ENCODE measurements around the gene CHD3. TPM values are rescaled to one million over a fixed set of nuclear protein-coding genes. Genes with fewer than 3 reads are reported as not detected.

CHD3 gene
- total RNA-seq, 6 experiments from 2014 or later = 3.2 to 7.2 (median 5.1) TPM

DNA sequence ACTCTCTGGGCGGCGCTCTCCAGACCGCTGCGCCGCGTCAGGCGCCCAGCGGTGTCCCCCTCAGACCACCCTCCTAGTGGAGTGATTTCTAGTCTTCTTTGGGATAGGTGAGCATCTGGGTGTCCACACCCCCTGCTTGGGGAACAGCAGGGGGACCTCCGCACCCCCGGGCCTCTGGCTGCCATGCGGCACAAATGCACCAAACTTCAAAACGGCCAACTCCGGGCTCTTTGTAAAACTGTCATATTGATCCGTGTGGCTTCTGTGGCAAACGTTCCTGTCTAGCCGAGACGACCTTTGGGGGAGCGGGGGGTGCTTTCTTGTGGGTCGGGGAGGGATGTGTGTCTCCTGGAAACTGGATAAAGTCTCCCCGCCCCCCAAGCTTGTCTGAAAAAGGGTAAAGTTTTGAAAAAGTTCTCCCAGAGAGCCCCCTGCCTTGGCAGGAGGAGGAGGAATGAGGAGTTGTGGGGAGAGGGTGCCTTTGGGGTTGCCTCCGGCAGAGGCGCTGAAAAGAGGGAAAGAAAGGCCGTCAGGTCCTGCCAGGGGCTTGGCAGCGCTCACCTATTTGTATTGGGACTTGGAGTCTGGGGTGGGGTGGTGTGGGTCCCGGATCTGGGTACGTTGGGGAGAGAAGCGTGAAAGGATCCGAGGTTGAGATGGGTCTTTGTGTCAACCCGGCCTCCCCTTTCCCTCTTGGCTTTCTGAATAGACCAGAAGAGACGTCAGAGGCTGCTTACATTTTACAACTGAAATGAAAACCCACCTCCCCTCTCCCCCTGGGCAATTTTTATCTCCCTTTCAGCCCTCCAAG, 2.2 kb upstream of the CHD3 start:
- Histone ChIP-seq H3K9me3 (no peaks in the 10 kb centered on the region), H3K27ac (peak overlapping the region; percentile 82 to 88 (median 82)), H3K36me3 (no peaks in the 10 kb centered on the region), H3K4me3 (peak overlapping the region; percentile 56 to 63 (median 59)), H3K4me1 (peaks cover 3 to 43% (median 22%) of the 10 kb centered on the region in 4 donors), H3K27me3 (no peaks in the 10 kb centered on the region)
- no peak for DNase-seq
- no peak for ATAC-seq
- WGBS (ENCODE audit: insufficient coverage, low coverage, low lambda C conversion rate, missing lambda C conversion rate) = 3% methylated on average over 13 of the region's 30 CpGs
- TF ChIP-seq, protein P1, sequence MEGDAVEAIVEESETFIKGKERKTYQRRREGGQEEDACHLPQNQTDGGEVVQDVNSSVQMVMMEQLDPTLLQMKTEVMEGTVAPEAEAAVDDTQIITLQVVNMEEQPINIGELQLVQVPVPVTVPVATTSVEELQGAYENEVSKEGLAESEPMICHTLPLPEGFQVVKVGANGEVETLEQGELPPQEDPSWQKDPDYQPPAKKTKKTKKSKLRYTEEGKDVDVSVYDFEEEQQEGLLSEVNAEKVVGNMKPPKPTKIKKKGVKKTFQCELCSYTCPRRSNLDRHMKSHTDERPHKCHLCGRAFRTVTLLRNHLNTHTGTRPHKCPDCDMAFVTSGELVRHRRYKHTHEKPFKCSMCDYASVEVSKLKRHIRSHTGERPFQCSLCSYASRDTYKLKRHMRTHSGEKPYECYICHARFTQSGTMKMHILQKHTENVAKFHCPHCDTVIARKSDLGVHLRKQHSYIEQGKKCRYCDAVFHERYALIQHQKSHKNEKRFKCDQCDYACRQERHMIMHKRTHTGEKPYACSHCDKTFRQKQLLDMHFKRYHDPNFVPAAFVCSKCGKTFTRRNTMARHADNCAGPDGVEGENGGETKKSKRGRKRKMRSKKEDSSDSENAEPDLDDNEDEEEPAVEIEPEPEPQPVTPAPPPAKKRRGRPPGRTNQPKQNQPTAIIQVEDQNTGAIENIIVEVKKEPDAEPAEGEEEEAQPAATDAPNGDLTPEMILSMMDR (IDR thresholded peaks at IDR 0.05) = no peak
- no peak for TF ChIP-seq POLR2A (IDR thresholded peaks at IDR 0.05)
- intact Hi-C loops (cut with DNase I) = no loop called here

DNA sequence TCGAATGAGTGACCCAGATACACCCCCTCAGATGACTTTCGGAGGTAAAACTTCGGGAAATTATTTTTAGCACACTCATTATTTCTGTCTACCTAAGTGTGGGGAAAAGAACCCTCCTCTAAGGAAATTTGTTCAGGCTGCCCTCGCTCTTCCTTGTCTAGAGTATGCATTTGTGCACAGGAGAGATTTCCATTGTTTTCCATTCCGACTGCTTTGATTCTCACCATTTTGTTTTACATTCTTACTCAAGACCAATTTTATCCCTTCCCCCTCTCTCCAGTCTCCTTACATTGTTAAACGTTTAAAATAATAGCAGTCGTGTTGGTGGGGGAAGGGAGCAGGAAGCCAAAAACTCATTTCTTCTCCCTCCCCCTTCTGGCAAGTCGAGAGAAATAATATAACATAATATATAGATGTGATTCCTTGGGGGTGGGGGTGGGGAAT, 1.5 kb upstream of the CHD3 start:
- WGBS (ENCODE audit: insufficient coverage, low coverage, low lambda C conversion rate, missing lambda C conversion rate) = 5% methylated on average over 8 of the region's 8 CpGs
- no peaks in the 10 kb centered on the region for H3K36me3 ChIP-seq
- H3K9me3 ChIP-seq = no peaks in the 10 kb centered on the region
- peaks cover 3 to 43% (median 22%) of the 10 kb centered on the region in 4 donors for H3K4me1 ChIP-seq
- intact Hi-C loops (cut with DNase I) = no loop called here
- peak overlapping the region; percentile 82 to 88 (median 82) for H3K27ac ChIP-seq
- DNase-seq = no peak
- no peaks in the 10 kb centered on the region for H3K27me3 ChIP-seq
- no peak for ATAC-seq
- H3K4me3 ChIP-seq = peak overlapping the region in 2 of 3 donors; percentile 51 to 63
- TF ChIP-seq, protein P1 (IDR thresholded peaks at IDR 0.05) = no peak
- no peak for TF ChIP-seq POLR2A (IDR thresholded peaks at IDR 0.05)

DNA sequence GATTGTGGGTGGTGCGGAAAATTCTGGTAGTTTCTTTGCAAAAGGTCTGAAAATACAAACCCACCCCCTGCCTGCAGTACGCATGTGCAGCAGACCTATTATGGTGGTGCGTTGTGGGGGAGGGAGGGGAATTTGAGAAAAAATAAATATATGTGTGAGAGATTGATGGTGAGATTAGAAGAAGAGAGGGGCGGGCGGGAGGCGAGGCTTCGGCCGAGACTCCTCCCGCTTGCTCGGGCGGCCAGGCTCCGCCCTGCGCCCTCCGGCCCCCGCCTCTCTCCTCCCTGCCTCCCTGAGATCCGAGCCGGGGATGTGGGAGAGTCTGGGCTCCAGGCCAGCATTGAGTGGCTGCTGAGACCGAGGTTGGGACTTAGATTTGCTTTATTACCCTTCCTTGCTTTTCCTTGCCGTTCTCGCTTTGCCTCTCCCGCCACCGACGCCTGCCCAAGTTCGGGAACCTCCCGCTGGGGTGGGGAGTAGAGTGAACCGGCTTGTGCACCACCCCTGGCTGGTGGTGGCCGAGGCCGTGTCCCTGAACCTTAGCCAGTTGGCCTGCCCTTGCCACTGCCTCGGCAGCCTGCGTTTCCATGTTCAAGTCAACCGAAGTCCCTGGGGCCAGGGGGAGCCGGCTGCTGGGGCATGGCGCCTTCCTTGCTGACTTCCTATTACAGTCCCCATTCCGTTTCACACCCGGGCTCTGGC, 956 bp upstream of the CHD3 start:
- no peaks in the 10 kb centered on the region for H3K27me3 ChIP-seq
- ATAC-seq = peak; percentile 81 to 88 (median 82)
- WGBS (ENCODE audit: insufficient coverage, low coverage, low lambda C conversion rate, missing lambda C conversion rate) = 1% methylated on average over 27 of the region's 35 CpGs
- peak; percentile 89 to 93 (median 92) for DNase-seq
- no peaks in the 10 kb centered on the region for H3K9me3 ChIP-seq
- TF ChIP-seq POLR2A (IDR thresholded peaks at IDR 0.05) = peak; percentile 32
- TF ChIP-seq, protein P1 (IDR thresholded peaks at IDR 0.05) = no peak
- H3K4me1 ChIP-seq = peaks cover 3 to 43% (median 22%) of the 10 kb centered on the region in 4 donors
- intact Hi-C loops (cut with DNase I) = no loop called here
- H3K36me3 ChIP-seq = no peaks in the 10 kb centered on the region
- peak overlapping the region; percentile 82 for H3K27ac ChIP-seq
- H3K4me3 ChIP-seq = peak overlapping the region; percentile 28 to 63 (median 51)

DNA sequence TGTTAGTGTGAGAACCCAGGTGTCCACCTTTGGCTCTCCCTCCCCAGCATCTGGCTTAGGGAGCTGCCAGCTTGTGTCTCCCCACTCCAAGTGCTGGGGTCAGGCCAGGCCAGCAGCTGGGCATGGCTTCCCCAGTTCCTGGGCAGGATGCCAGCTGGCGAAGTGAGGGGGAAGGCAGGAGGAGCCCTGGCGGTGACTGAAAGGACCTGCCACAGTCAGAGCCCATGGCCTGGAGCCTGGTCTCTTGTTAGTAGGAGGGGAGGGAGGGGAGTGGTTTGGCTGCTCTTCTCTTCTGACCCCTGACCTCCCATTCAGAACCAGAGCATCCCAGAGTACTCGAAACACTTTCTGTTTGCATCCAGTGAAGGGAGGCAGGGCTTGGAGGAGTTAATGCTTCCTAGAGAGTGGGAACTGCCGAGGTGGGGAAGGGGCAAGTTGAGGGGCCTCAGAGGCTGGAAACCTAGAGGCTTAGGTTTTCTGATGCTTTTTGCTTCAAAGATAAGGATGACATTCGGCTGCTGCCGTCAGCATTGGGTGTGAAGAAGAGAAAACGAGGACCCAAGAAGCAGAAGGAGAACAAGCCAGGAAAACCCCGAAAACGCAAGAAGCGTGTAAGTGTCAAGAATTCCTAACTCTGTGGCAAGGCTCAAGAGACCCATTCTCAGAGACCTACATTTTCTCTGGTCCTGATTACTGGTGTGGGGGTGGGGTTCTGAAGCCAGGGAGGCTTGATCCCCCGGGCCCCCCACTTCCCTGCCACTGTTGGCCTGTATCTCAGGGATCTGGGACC, 772 bp downstream of the CHD3 start:
- Histone ChIP-seq H3K4me1 (peaks cover 3 to 43% (median 22%) of the 10 kb centered on the region in 4 donors), H3K27me3 (no peaks in the 10 kb centered on the region), H3K36me3 (peaks cover 0 to 9% (median 0%) of the 10 kb centered on the region in 4 donors), H3K9me3 (no peaks in the 10 kb centered on the region), H3K4me3 (no peak overlapping the region), H3K27ac (peak overlapping the region; percentile 82)
- TF ChIP-seq, protein P1 (IDR thresholded peaks at IDR 0.05) = peak; percentile 33 to 60 (median 45)
- TF ChIP-seq POLR2A (IDR thresholded peaks at IDR 0.05) = no peak
- 33% methylated on average over 7 of the region's 11 CpGs for WGBS (ENCODE audit: insufficient coverage, low coverage, low lambda C conversion rate, missing lambda C conversion rate)
- intact Hi-C loops (cut with DNase I) = no loop called here
- DNase-seq = peak; percentile 99
- ATAC-seq = peak; percentile 81 to 88 (median 84)
